IMR-90 (cell line): ENCODE measurements around the gene ARAP1. TPM values are rescaled to one million over a fixed set of nuclear protein-coding genes. Genes with fewer than 3 reads are reported as not detected.

ENCODE experiments used
- ATAC-seq: fragments of 200-7000 bp; cut with Tn5 transposase; 2 replicates; pipeline ENCODE4 v1.9.1; 2020; ENCODE audit warnings: low read depth, mild to moderate bottlenecking, moderate library complexity
- BruUV-seq: library from RNA; stranded (reverse); fragments of 400-500 nt; replicated peaks from 2 replicates; lab custom pipeline; 2021; lab: Mats Ljungman, UMichigan
- CTCF ChIA-PET: fragments of 300-600 bp; formaldehyde crosslinking; extraction: SDS; loops from one replicate; lab custom pipeline; 2021; ENCODE audit warnings: antibody characterized with exemption; lab: Yijun Ruan, JAX
- POLR2A ChIA-PET: fragments of 300-600 bp; sonication (Branson Sonifier 250); formaldehyde crosslinking; loops from one replicate; lab custom pipeline; 2022; ENCODE audit warnings: antibody characterized with exemption; ENCODE audit not compliant: unreplicated experiment; lab: Charles Lee
- DNase-seq: peaks from one replicate; pipeline ENCODE4 v3.0.0; 2013
- H2AFZ ChIP-seq: replicated peaks from 2 replicates; pipeline ENCODE3; 2013; ENCODE audit warnings: low read length, mild to moderate bottlenecking; ENCODE audit not compliant: poor library complexity
- H2AK5ac ChIP-seq: 2 replicates; pipeline ENCODE4 v1.6.1; 2013; ENCODE audit warnings: low read depth, low read length, inconsistent platforms
- H2AK9ac ChIP-seq: replicated peaks from 2 replicates; pipeline ENCODE3; 2013; ENCODE audit warnings: mild to moderate bottlenecking, low read depth, low read length, moderate library complexity; ENCODE audit not compliant: poor library complexity
- H2BK120ac ChIP-seq: 2 replicates; pipeline ENCODE4 v1.6.1; 2013; ENCODE audit warnings: low read depth, low read length, inconsistent platforms
- H2BK15ac ChIP-seq: 3 replicates; pipeline ENCODE4 v1.6.1; 2013; ENCODE audit warnings: low read depth, low read length, inconsistent platforms
- H2BK20ac ChIP-seq: 2 replicates; pipeline ENCODE4 v1.6.1; 2013; ENCODE audit warnings: low read depth, mild to moderate bottlenecking, inconsistent platforms, low read length, moderate library complexity
- H2BK5ac ChIP-seq: 2 replicates; pipeline ENCODE4 v1.6.1; 2013; ENCODE audit warnings: mild to moderate bottlenecking, low read depth, low read length, inconsistent platforms; ENCODE audit not compliant: poor library complexity, severe bottlenecking
- H3K14ac ChIP-seq: replicated peaks from 2 replicates; pipeline ENCODE4 v1.6.1; 2013; ENCODE audit warnings: low read depth, low read length, inconsistent platforms
- H3K18ac ChIP-seq: 2 replicates; pipeline ENCODE4 v1.6.1; 2013; ENCODE audit warnings: low read depth, low read length, control low read depth
- H3K23ac ChIP-seq: 2 replicates; pipeline ENCODE4 v1.6.1; 2013; ENCODE audit warnings: low read depth, low read length, inconsistent platforms
- H3K27ac ChIP-seq: 2 replicates; pipeline ENCODE4 v1.5.1; 2013; ENCODE audit warnings: mild to moderate bottlenecking, control low read depth, low read length; ENCODE audit not compliant: insufficient read depth
- H3K27me3 ChIP-seq: 2 replicates; pipeline ENCODE4 v1.6.1; 2013; ENCODE audit warnings: low read length; ENCODE audit not compliant: control insufficient read depth, insufficient read depth
- H3K36me3 ChIP-seq: 2 replicates; pipeline ENCODE4 v1.6.1; 2013; ENCODE audit warnings: low read length, mixed read lengths; ENCODE audit not compliant: control insufficient read depth, insufficient read depth
- H3K4ac ChIP-seq: 2 replicates; pipeline ENCODE4 v1.6.1; 2013; ENCODE audit warnings: low read depth, low read length, inconsistent platforms
- H3K4me1 ChIP-seq: 2 replicates; pipeline ENCODE4 v1.6.1; 2013; ENCODE audit warnings: low read length, mixed read lengths; ENCODE audit not compliant: control insufficient read depth, insufficient read depth
- H3K4me2 ChIP-seq: 2 replicates; pipeline ENCODE4 v1.6.1; 2013; ENCODE audit warnings: low read depth, mild to moderate bottlenecking, control low read depth, low read length, moderate library complexity
- H3K4me3 ChIP-seq: 2 replicates; pipeline ENCODE4 v1.5.1; 2013; ENCODE audit warnings: low read depth, mild to moderate bottlenecking, control low read depth, low read length, moderate library complexity; ENCODE audit not compliant: insufficient read depth
- H3K56ac ChIP-seq: 2 replicates; pipeline ENCODE4 v1.6.1; 2013; ENCODE audit warnings: low read length, inconsistent platforms; ENCODE audit not compliant: insufficient read depth; ENCODE audit errors: extremely low read depth
- H3K79me1 ChIP-seq, 2 experiments: 2 replicates each; pipeline ENCODE4 v1.6.1; 2013; ENCODE audit warnings: low read length in 2 of 2, inconsistent platforms in 1 of 2, low read depth in 1 of 2
- H3K9ac ChIP-seq: 2 replicates; pipeline ENCODE4 v1.6.1; 2013; ENCODE audit warnings: low read depth, low read length, control low read depth
- H3K9me1 ChIP-seq: 2 replicates; pipeline ENCODE4 v1.6.1; 2013; ENCODE audit warnings: low read length, inconsistent platforms; ENCODE audit not compliant: insufficient read depth
- H3K9me3 ChIP-seq: 2 replicates; pipeline ENCODE4 v1.6.1; 2013; ENCODE audit warnings: low read length; ENCODE audit not compliant: control insufficient read depth, insufficient read depth
- H4K20me1 ChIP-seq: 2 replicates; pipeline ENCODE4 v1.6.1; 2013; ENCODE audit warnings: low read length, inconsistent platforms; ENCODE audit not compliant: insufficient read depth
- H4K5ac ChIP-seq: 2 replicates; pipeline ENCODE4 v1.6.1; 2013; ENCODE audit warnings: mild to moderate bottlenecking, low read depth, low read length, control low read depth
- H4K8ac ChIP-seq, 2 experiments: 2 replicates each; pipeline ENCODE4 v1.6.1; 2013; ENCODE audit warnings: low read depth in 2 of 2, low read length in 2 of 2, control low read depth in 1 of 2, inconsistent platforms in 1 of 2
- H4K91ac ChIP-seq: 2 replicates; pipeline ENCODE4 v1.6.1; 2013; ENCODE audit warnings: low read depth, low read length, inconsistent platforms; ENCODE audit not compliant: insufficient read depth
- CEBPB ChIP-seq: IDR thresholded peaks from 2 replicates; pipeline ENCODE4 v1.6.1; 2012; ENCODE audit warnings: low read depth, low read length, improper control_type of control experiment
- CTCF ChIP-seq: conservative IDR thresholded peaks from 2 replicates; pipeline ENCODE4 v1.5.1; 2012; ENCODE audit warnings: mild to moderate bottlenecking, low read depth, low read length, improper control_type of control experiment
- ELK1 ChIP-seq: fragments of 150-350 bp; IDR thresholded peaks from 2 replicates; pipeline ENCODE4 v1.6.1; 2016; ENCODE audit warnings: low read depth, mild to moderate bottlenecking, low read length, moderate library complexity, borderline replicate concordance
- FOS ChIP-seq: fragments of 150-350 bp; IDR thresholded peaks from 2 replicates; pipeline ENCODE4 v1.6.1; 2016; ENCODE audit warnings: low read depth, low read length
- MXI1 ChIP-seq: IDR thresholded peaks from 2 replicates; pipeline ENCODE4 v1.6.1; 2012; ENCODE audit warnings: low read depth, mild to moderate bottlenecking, low read length, moderate library complexity, borderline replicate concordance
- POLR2A ChIP-seq: IDR thresholded peaks from 2 replicates; pipeline ENCODE4 v1.6.1; 2012; ENCODE audit warnings: mild to moderate bottlenecking, low read depth, low read length
- RAD21 ChIP-seq: IDR thresholded peaks from 2 replicates; pipeline ENCODE4 v1.6.1; 2012; ENCODE audit warnings: low read length, improper control_type of control experiment
- RCOR1 ChIP-seq: IDR thresholded peaks from 2 replicates; pipeline ENCODE4 v1.6.1; 2012; ENCODE audit warnings: mild to moderate bottlenecking, low read length, improper control_type of control experiment; ENCODE audit not compliant: insufficient replicate concordance
- RFX5 ChIP-seq: IDR thresholded peaks from 2 replicates; pipeline ENCODE4 v1.8.0; 2012; ENCODE audit warnings: low read depth, mild to moderate bottlenecking, low read length, moderate library complexity
- SMC3 ChIP-seq: fragments of 150-350 bp; IDR thresholded peaks from 2 replicates; pipeline ENCODE4 v1.6.1; 2016; ENCODE audit warnings: low read depth, mild to moderate bottlenecking, antibody characterized with exemption, low read length, moderate library complexity
- WGBS, 2 experiments: methylation state at CpG; one replicate each; pipeline versions ENCODE4 v1.1.5 to v1.1.7; 2013; ENCODE audit warnings: missing lambda C conversion rate in 2 of 2; ENCODE audit not compliant: insufficient read length in 1 of 2; ENCODE audit errors: extremely low coverage in 2 of 2; 5-methylcytosine and 5-hydroxymethylcytosine counted together
- dilution Hi-C: fragments of 300-500 bp; cut with HindIII; formaldehyde crosslinking; loops from one replicate; pipeline ENCODE4 v1.14.3; 2018; ENCODE audit warnings: low sequenced_read_pairs; ENCODE audit not compliant: unreplicated experiment
- in situ Hi-C: fragments of 300-500 bp; cut with MboI; formaldehyde crosslinking; loops from 3 replicates; pipeline ENCODE4 v1.14.3; 2019; ENCODE audit warnings: low sequenced_read_pairs, inconsistent platforms, mixed read lengths
- intact Hi-C: fragments of 100-400 bp; cut with micrococcal nuclease; formaldehyde crosslinking; loops from 2 replicates; pipeline ENCODE4 v1.10.0; 2022
- polyA plus RNA-seq, 3 experiments: library from polyadenylated mRNA; depleted of rRNA; stranded (reverse); fragments of >200 nt; gene quantifications; 2 replicates each; pipeline ENCODE4 v1.2.3, GENCODE V29; 2012; ENCODE audit warnings: low replicate concordance in 1 of 3
- total RNA-seq: library from RNA; depleted of rRNA; stranded (reverse); fragments of >200 nt; gene quantifications from 2 replicates; pipeline ENCODE4 v1.2.3, GENCODE V29; 2012

The ARAP1 gene
- total and polyA plus RNA-seq, 2 of the 4 experiments (the other 2 are of a cell fraction): 37.6 to 63.1 TPM

GRCh38 chr11:72684236-72684912, 67.8 kb downstream of the ARAP1 start:
- TF ChIP-seq SMC3 (peak; percentile 56), POLR2A (no peak), CTCF (peak; percentile 57), RFX5 (no peak), ELK1 (no peak), CEBPB (no peak), MXI1 (no peak), RAD21 (peak; percentile 47), RCOR1 (no peak), FOS (no peak)
- Histone ChIP-seq H2AFZ (peak overlapping the region; percentile 40), H3K36me3 (peaks cover 34% of the 10 kb centered on the region), H3K14ac (no peak overlapping the region), H3K9me1 (no peaks in the 10 kb centered on the region), H3K4me3 (no peak overlapping the region), H3K4me2 (no peak overlapping the region), H2BK5ac (no peak overlapping the region), H2BK20ac (no peak overlapping the region), H3K27me3 (peaks cover 2% of the 10 kb centered on the region; the same call in 1 of the 2 replicates), H3K23ac (no peak overlapping the region), H3K9me3 (no peaks in the 10 kb centered on the region), H2BK15ac (no peak overlapping the region), H3K18ac (no peak overlapping the region), H3K56ac (no peak overlapping the region), H4K20me1 (peaks cover 41% of the 10 kb centered on the region), H3K4me1 (peaks cover 2% of the 10 kb centered on the region; the same call in 1 of the 2 replicates), H3K9ac (no peak overlapping the region), H3K27ac (no peak overlapping the region), H2AK9ac (peak overlapping the region; percentile 34), H2BK120ac (no peak overlapping the region), H3K4ac (no peak overlapping the region), H4K91ac (no peak overlapping the region), H2AK5ac (no peak overlapping the region), H3K79me1 (no peaks in the 10 kb centered on the region; a peak in 1 of 4 replicates), H4K5ac (no peak overlapping the region), H4K8ac (no peak overlapping the region)
- ChIA-PET CTCF (interaction anchor here (0.5 to 1.3 kb wide), 9 partner anchors 32 to 188 kb away, joined by 3 to 4 read pairs (median 3); partner anchors contain the start of gene STARD10), POLR2A (no interaction called here)
- BruUV-seq: no TSS peak
- ATAC-seq (peak; percentile 63), DNase-seq (peak; percentile 57)
- in situ Hi-C loops: loop anchor here (5.0 kb wide), 1 partner anchor 97 kb away; no protein-coding TSS in a partner anchor
- intact Hi-C loops: loop anchor here (1.0 kb wide), 1 partner anchor 213 kb away; no protein-coding TSS in a partner anchor
- dilution Hi-C loops: no loop called here
- no CpG with 5 or more reads among the region's 9 CpGs for WGBS, 2 experiments
